Loucy (cell line): ENCODE results near the gene MYOZ2.

ENCODE experiments used
- H2AFZ ChIP-seq: fragments of 200-600 bp; sonication (generic); 2 replicates; pipeline ENCODE4 v1.6.0; 2016; ENCODE audit warnings: antibody characterized with exemption, mild to moderate bottlenecking, low read length, moderate library complexity
- H3F3A ChIP-seq: fragments of 200-600 bp; 2 replicates; pipeline ENCODE4 v1.6.0; 2016; ENCODE audit warnings: antibody characterized with exemption, low read depth, mild to moderate bottlenecking
- H3K27me3 ChIP-seq: fragments of 200-600 bp; sonication (generic); 2 replicates; pipeline ENCODE4 v1.6.1; 2014; ENCODE audit warnings: low read length, mild to moderate bottlenecking; ENCODE audit not compliant: insufficient read depth, poor library complexity, severe bottlenecking
- H3K36me3 ChIP-seq: fragments of 200-600 bp; sonication (generic); 2 replicates; pipeline ENCODE4 v1.6.1; 2016; ENCODE audit warnings: low read length; ENCODE audit not compliant: insufficient read depth
- H3K4me1 ChIP-seq: fragments of 200-600 bp; sonication (generic); 2 replicates; pipeline ENCODE4 v1.5.1; 2014; ENCODE audit warnings: low read length, mild to moderate bottlenecking; ENCODE audit not compliant: insufficient read depth, poor library complexity, severe bottlenecking
- H3K4me2 ChIP-seq: fragments of 200-600 bp; sonication (generic); 2 replicates; pipeline ENCODE4 v1.6.0; 2014; ENCODE audit warnings: antibody characterized with exemption, low read length, low read depth, mild to moderate bottlenecking; ENCODE audit not compliant: poor library complexity, severe bottlenecking
- H3K4me3 ChIP-seq: fragments of 200-600 bp; sonication (generic); 2 replicates; pipeline ENCODE4 v1.5.1; 2014; ENCODE audit warnings: low read length, mild to moderate bottlenecking, mixed read lengths; ENCODE audit not compliant: poor library complexity, severe bottlenecking
- H3K79me2 ChIP-seq: fragments of 200-600 bp; sonication (generic); 2 replicates; pipeline ENCODE4 v1.6.1; 2014; ENCODE audit warnings: low read length; ENCODE audit not compliant: insufficient read depth
- H3K9ac ChIP-seq: fragments of 200-600 bp; sonication (generic); 2 replicates; pipeline ENCODE4 v1.6.0; 2014; ENCODE audit warnings: mild to moderate bottlenecking, low read depth, low read length, moderate library complexity; ENCODE audit not compliant: poor library complexity, severe bottlenecking
- H3K9me2 ChIP-seq: fragments of 200-600 bp; sonication (generic); replicated peaks from 2 replicates; pipeline ENCODE4 v1.6.1; 2016; ENCODE audit warnings: low read depth, low read length, mixed read lengths
- H3K9me3 ChIP-seq: fragments of 200-600 bp; sonication (generic); 2 replicates; pipeline ENCODE4 v1.6.1; 2014; ENCODE audit warnings: mild to moderate bottlenecking, antibody characterized with exemption, low read length, low read depth; ENCODE audit not compliant: insufficient read depth
- H4K20me1 ChIP-seq: fragments of 200-600 bp; sonication (generic); 2 replicates; pipeline ENCODE4 v1.6.0; 2014; ENCODE audit warnings: antibody characterized with exemption, low read length, mild to moderate bottlenecking; ENCODE audit not compliant: insufficient read depth, poor library complexity, severe bottlenecking
- EZH2phosphoT487 ChIP-seq: fragments of 200-600 bp; IDR thresholded peaks from 2 replicates; pipeline ENCODE4 v1.6.1; 2018; ENCODE audit warnings: antibody characterized with exemption, mild to moderate bottlenecking, moderate library complexity, borderline replicate concordance
- TF ChIP-seq, protein P1 (sequence below): fragments of 200-600 bp; sonication (generic); conservative IDR thresholded peaks from 2 replicates; pipeline ENCODE4 v1.5.1; 2014; ENCODE audit warnings: mild to moderate bottlenecking, antibody characterized with exemption, low read length

The MYOZ2 gene

DNA sequence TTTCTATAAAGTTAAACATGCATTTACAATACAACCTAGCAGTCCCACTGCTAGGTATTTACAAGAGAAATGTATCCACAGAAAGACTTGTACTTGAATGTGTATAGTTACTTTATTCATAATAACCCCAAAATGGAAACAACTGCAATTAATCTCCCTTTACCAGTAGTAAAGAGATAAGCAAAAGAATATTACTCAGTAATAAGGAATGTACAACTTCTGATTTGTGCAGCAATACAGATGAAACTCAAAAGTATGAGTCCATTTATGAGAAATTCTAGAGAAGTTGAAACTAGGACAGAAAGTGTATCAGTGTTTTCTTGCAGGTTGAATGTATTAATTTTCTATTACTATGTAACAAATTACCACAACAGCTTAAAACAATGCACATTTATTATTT, 92.1 kb downstream of the MYOZ2 start:
- no peak for TF ChIP-seq EZH2phosphoT487
- TF ChIP-seq, protein P1, sequence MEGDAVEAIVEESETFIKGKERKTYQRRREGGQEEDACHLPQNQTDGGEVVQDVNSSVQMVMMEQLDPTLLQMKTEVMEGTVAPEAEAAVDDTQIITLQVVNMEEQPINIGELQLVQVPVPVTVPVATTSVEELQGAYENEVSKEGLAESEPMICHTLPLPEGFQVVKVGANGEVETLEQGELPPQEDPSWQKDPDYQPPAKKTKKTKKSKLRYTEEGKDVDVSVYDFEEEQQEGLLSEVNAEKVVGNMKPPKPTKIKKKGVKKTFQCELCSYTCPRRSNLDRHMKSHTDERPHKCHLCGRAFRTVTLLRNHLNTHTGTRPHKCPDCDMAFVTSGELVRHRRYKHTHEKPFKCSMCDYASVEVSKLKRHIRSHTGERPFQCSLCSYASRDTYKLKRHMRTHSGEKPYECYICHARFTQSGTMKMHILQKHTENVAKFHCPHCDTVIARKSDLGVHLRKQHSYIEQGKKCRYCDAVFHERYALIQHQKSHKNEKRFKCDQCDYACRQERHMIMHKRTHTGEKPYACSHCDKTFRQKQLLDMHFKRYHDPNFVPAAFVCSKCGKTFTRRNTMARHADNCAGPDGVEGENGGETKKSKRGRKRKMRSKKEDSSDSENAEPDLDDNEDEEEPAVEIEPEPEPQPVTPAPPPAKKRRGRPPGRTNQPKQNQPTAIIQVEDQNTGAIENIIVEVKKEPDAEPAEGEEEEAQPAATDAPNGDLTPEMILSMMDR: no peak
- no peak overlapping the region for H3K9ac ChIP-seq
- H3F3A ChIP-seq: no peaks in the 10 kb centered on the region
- no peaks in the 10 kb centered on the region for H3K9me2 ChIP-seq
- H3K4me3 ChIP-seq: no peak overlapping the region
- no peaks in the 10 kb centered on the region for H3K4me1 ChIP-seq
- no peaks in the 10 kb centered on the region for H3K79me2 ChIP-seq
- no peak overlapping the region for H2AFZ ChIP-seq
- H4K20me1 ChIP-seq: no peaks in the 10 kb centered on the region
- H3K4me2 ChIP-seq: no peak overlapping the region
- H3K9me3 ChIP-seq: no peaks in the 10 kb centered on the region
- no peaks in the 10 kb centered on the region for H3K27me3 ChIP-seq
- no peaks in the 10 kb centered on the region for H3K36me3 ChIP-seq

DNA sequence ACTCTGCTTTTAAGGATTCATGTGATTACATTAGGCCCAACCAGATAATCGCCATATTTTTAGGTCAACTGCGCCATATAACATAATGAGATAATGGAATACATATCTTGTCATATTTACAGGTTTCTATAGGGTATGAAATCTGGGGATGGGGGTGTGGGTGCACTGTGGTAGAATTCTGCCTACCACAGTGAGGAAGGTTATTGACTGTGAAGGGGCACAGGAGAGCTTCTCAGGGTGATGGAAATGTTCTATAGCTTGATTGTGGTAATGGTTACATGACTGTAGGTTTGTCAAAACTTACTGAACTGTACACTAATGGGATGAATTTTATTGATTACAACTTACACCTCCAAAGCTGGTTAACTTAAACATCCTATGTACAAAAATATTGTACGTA, 92.8 kb downstream of the MYOZ2 start:
- H3K9ac ChIP-seq: no peak overlapping the region
- no peak overlapping the region for H3K4me3 ChIP-seq
- no peaks in the 10 kb centered on the region for H3K36me3 ChIP-seq
- H3F3A ChIP-seq: no peaks in the 10 kb centered on the region
- no peaks in the 10 kb centered on the region for H3K9me2 ChIP-seq
- H3K9me3 ChIP-seq: no peaks in the 10 kb centered on the region
- TF ChIP-seq EZH2phosphoT487: no peak
- TF ChIP-seq, protein P1: no peak
- no peak overlapping the region; the same call in 1 of the 2 replicates for H2AFZ ChIP-seq
- H3K27me3 ChIP-seq: no peaks in the 10 kb centered on the region
- H3K79me2 ChIP-seq: no peaks in the 10 kb centered on the region
- no peaks in the 10 kb centered on the region for H4K20me1 ChIP-seq
- no peaks in the 10 kb centered on the region for H3K4me1 ChIP-seq
- H3K4me2 ChIP-seq: no peak overlapping the region

DNA sequence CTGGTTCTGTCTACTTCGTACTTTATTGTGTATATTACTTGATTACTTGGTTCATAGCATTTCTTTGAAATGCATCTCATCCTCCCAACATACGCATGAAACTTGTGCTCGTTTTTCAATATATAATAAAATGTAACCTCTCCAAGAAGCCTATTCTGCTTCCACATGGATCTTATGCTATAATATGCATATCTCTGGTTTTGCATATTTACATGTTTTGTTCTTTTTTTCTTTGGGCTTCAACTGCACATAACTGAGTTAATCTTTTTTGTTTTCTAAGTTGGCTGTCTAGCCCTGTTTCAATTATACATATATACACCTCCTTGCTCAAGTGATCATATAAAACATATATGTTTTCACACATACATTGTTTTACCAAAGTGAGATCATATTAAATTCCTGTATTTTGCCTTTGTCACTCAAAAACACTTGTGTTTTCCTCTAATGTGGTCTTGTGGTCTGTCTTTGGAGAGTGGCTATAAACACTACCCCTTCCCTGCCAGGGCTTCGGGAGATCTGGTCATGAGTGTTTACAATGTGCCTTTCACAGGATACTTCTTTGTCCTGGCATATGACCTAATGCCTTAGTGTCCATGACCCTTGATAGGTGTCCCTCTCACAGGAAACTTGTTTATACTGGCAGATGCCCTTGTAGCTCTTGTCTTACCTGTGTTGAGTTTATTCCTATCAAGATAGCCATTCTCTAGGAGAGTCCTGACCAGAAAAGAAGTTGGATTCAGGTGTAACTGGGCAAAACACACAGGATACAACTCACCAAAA, 94.5 kb downstream of the MYOZ2 start:
- Histone ChIP-seq H3K4me2 (no peak overlapping the region), H3K79me2 (no peaks in the 10 kb centered on the region), H4K20me1 (no peaks in the 10 kb centered on the region), H3K36me3 (no peaks in the 10 kb centered on the region), H2AFZ (no peak overlapping the region), H3K4me1 (no peaks in the 10 kb centered on the region), H3K9me2 (no peaks in the 10 kb centered on the region), H3F3A (no peaks in the 10 kb centered on the region), H3K9ac (no peak overlapping the region), H3K9me3 (no peaks in the 10 kb centered on the region), H3K27me3 (no peaks in the 10 kb centered on the region), H3K4me3 (no peak overlapping the region)
- TF ChIP-seq EZH2phosphoT487: no peak
- TF ChIP-seq, protein P1: no peak
